ENCODE data around the gene ABHD1.
"Not testable (repeated sequence)": the region's sequence is repeated elsewhere in the genome, so short reads cannot be mapped to it uniquely, and the experiment has no call there.

The ABHD1 gene

DNA sequence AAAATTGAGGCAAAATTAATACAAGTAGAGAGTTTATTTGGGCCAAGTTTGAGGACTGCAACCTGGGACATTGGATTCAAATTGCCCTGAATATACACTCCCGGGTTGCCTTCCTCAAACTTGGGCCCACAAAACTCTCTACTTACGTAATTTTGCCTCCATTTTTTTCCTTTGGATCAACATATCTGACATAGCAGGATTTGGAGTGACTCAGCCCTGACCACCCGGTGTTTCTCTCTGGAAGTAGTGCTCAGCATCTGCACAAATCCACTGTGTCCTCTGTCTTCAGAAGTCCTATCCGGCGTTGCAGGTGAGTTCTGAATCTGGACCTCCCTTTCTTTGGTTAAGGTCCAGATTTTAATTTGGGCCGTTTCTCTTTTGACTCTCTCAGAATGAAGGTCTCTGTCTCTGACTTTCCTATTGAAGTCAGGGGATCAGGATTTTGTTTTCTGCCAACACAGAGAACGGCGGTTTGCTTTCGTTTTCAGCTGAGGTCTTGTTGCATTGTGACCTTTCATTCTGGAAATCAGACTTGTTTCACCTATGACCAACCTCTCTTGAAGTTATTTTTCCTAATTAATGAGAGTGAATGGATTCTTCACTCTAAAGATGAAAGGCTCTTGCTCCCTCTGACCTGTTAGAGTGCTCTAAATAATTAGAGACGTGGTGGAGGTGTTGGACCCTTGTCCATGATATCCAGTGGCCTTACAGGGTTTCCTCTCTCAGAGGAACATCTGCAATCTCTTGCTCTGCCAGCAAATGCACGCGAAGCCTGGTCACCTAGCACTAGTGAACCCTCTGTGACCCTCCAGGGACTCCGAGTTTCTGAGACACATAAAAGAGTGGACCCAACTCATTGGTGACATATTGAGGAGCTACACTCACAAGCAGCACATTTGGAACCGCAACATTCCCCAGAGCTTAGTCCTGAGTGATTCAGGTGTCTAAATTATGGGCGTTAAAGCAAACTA lies 38.8 kb downstream of the ABHD1 start:
- no peak for DNase-seq (ENCODE audit: low read depth in 1 of 2, low spot score in 1 of 2)

DNA sequence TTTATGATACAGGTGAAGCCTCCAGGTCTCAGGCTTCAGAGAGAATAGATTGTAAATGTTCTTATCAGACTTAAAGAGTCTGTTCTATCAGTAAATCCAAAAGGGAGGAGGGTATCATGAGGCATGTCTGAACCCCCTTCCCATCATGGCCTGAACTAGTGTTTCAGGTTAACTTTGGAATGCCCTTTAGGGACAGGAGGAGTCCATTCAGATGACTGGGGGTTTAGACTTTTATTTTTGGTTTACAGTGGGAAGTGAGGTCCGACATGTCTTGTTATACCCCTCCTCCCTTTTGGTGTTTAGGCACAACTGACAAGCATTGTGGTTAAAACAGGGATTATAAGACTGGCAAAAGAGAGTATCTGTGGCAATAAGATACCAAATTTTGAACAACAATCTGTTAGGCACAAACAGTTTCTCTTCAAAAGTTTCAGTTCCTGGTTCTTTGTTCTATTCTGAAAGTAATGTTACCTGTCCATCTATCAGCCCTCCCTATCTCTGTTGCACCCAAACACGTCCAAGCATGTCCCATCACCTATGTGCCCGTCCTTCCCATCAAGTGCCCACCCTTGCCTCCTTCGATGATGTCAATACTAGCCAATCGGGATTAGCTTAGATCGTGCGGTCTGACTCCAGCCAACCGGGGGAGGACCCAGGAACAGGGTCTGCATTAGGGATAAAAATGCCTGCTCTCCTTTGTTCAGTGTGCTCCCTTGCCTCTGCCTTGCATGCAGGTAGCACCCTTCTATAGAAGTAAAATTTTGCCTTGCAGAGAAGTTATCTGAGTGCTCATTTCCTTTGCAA lies 41.5 kb downstream of the ABHD1 start:
- DNase-seq (ENCODE audit: low read depth in 1 of 2, low spot score in 1 of 2), result no peak

GRCh38 chr2:27170581-27171337 lies 47.1 kb downstream of the ABHD1 start:
- DNase-seq (ENCODE audit: low read depth in 1 of 2, low spot score in 1 of 2), result no peak

GRCh38 chr2:27171351-27171848 lies 47.8 kb downstream of the ABHD1 start:
- DNase-seq (ENCODE audit: low read depth in 1 of 2, low spot score in 1 of 2), result no peak

- DNase-seq (ENCODE audit: low read depth in 1 of 2, low spot score in 1 of 2), result no peak
Measured at GRCh38 chr2:27174638-27175037, 51.0 kb downstream of the ABHD1 start.

GRCh38 chr2:27175330-27175729 lies 51.7 kb downstream of the ABHD1 start:
- DNase-seq (ENCODE audit: low read depth in 1 of 2, low spot score in 1 of 2), result no peak

- DNase-seq (ENCODE audit: low read depth in 1 of 2, low spot score in 1 of 2), result not testable (repeated sequence)
Measured at GRCh38 chr2:27175781-27176180, 52.2 kb downstream of the ABHD1 start.

GRCh38 chr2:27177441-27178351 lies 54.1 kb downstream of the ABHD1 start:
- DNase-seq (ENCODE audit: low read depth in 1 of 2, low spot score in 1 of 2), result no peak

GRCh38 chr2:27178469-27178868 lies 54.9 kb downstream of the ABHD1 start:
- no peak for DNase-seq (ENCODE audit: low read depth in 1 of 2, low spot score in 1 of 2)

DNA sequence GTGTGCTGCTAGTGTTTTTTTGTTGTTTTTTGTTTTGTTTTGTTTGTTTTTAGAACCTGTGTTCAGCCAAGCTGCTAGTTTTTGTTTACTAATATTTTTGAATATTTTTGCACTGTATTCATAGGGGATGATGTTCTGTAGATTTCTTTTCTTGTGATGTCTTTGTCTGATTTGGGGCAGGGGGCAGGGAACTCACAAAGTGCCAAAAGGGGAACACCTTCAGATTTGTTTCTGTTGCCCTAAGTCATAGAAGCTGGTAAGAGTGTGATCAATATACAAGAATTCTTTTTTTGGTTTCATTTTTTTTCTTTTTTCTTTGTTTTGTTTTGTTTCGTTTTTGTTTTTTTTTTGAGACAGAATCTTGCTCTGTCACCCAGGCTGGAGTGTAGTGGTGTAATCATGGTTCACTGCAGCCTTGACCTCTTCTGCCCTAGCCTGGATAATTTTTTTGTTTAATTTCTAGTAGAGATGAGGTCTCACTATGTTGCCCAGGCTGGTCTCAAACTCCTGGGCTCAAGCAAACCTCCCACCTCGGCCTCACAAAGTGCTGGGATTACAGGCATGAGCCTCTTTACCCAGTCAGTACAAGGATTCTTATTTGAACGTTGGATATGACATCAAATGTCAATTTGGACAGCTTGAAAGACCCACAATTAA lies 55.9 kb downstream of the ABHD1 start:
- DNase-seq (ENCODE audit: low read depth in 1 of 2, low spot score in 1 of 2), result no peak

All from activated T-helper 1 cell treated with anti-CD3 and anti-CD28 coated beads, Interleukin-2, amount 50 U/mL, for 16 hours (primary cell).